ENCODE measurements around the gene LDLRAP1. TPM values are rescaled to one million over a fixed set of nuclear protein-coding genes. Genes with fewer than 3 reads are reported as not detected.

Gene LDLRAP1
- total and polyA plus RNA-seq, 2 experiments from 2014 or later: 9.6 to 22.7 TPM

DNA sequence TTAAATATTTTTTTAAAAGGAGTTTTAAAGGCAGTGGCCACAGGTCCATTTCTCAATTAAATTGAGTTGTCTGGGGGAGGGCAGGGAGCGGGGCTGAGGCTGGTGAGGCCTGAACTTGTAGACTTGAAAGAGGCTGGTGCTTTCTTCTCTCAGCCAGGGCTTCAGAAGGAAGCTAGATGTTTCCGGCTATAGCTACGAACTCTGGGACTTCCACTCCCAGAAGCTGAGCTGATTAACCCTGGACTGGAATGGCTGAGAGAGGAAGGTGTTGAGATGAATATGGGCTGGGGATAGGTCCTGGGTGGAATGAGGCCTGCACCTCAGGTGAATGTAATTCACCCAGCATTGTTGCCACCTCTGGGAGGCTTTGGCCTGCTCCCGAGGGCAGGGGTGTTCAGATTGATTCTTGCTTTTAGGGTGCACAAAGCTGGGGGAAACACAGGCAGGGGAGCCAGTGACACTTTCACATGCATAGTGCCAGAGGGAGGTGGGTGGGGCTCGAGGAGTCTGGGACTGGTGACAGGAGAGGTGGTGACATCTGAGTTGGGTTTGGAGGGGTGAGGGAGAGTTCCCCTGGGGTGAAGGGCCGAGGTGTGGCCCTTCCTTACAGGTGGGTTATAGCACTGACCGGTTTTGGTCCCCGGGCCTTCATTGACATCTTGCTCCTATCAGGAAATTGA is 18.2 kb downstream of the LDLRAP1 start:
- Mint-ChIP-seq H3K27ac (no peak overlapping the region), H3K4me1 (peaks cover 15% of the 10 kb centered on the region)

More for the DNA sequence above, 18.2 kb downstream of the LDLRAP1 start:
- peaks cover 7% of the 10 kb centered on the region; the same call in 1 of the 2 replicates for H3K4me1 ChIP-seq (ENCODE audit: insufficient read depth)
- no peaks in the 10 kb centered on the region for H3K36me3 Mint-ChIP-seq (ENCODE audit: low read depth)
- H3K27ac ChIP-seq (ENCODE audit: low read depth): no peak overlapping the region
- H3K27me3 Mint-ChIP-seq (ENCODE audit: insufficient read depth, low read depth, poor library complexity): peaks cover 7% of the 10 kb centered on the region
- no peaks in the 10 kb centered on the region for H3K9me2 ChIP-seq (ENCODE audit: insufficient read depth)
- no peaks in the 10 kb centered on the region for H3K79me2 ChIP-seq (replicated peaks; ENCODE audit: insufficient read depth)
- no peak overlapping the region for H3K4me3 Mint-ChIP-seq
- no peaks in the 10 kb centered on the region for H3K27me3 ChIP-seq (ENCODE audit: insufficient read depth)
- no peaks in the 10 kb centered on the region for H4K20me1 ChIP-seq (replicated peaks; ENCODE audit: insufficient read depth)
- no peak overlapping the region for H3K4me3 ChIP-seq
- DNase-seq (ENCODE audit: low spot score): no peak
- no peak overlapping the region for H3K4me2 ChIP-seq
- H3K9me3 Mint-ChIP-seq: no peaks in the 10 kb centered on the region
- H2AFZ ChIP-seq: no peak overlapping the region
- TF ChIP-seq EZH2 (IDR thresholded peaks at IDR 0.05; ENCODE audit: low read depth, unreplicated experiment) (no peak), STAT1 (IDR thresholded peaks at IDR 0.05; ENCODE audit: unreplicated experiment) (no peak), JUNB (IDR thresholded peaks at IDR 0.05; ENCODE audit: unreplicated experiment) (no peak), EZH2phosphoT487 (IDR thresholded peaks at IDR 0.05; ENCODE audit: unreplicated experiment) (no peak), ZNF331 (CRISPR knock-in tag; IDR thresholded peaks at IDR 0.05; ENCODE audit: low read depth) (no peak), POLR2AphosphoS5 (IDR thresholded peaks at IDR 0.05; ENCODE audit: low read depth) (no peak), REST (IDR thresholded peaks at IDR 0.05; ENCODE audit: unreplicated experiment) (no peak), ZNF114 (CRISPR knock-in tag; IDR thresholded peaks at IDR 0.05) (no peak), ETS1 (IDR thresholded peaks at IDR 0.05) (no peak), CREB1 (CRISPR knock-in tag; IDR thresholded peaks at IDR 0.05; ENCODE audit: low read depth) (no peak)
- TF ChIP-seq, protein P1, sequence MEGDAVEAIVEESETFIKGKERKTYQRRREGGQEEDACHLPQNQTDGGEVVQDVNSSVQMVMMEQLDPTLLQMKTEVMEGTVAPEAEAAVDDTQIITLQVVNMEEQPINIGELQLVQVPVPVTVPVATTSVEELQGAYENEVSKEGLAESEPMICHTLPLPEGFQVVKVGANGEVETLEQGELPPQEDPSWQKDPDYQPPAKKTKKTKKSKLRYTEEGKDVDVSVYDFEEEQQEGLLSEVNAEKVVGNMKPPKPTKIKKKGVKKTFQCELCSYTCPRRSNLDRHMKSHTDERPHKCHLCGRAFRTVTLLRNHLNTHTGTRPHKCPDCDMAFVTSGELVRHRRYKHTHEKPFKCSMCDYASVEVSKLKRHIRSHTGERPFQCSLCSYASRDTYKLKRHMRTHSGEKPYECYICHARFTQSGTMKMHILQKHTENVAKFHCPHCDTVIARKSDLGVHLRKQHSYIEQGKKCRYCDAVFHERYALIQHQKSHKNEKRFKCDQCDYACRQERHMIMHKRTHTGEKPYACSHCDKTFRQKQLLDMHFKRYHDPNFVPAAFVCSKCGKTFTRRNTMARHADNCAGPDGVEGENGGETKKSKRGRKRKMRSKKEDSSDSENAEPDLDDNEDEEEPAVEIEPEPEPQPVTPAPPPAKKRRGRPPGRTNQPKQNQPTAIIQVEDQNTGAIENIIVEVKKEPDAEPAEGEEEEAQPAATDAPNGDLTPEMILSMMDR (conservative IDR thresholded peaks at IDR 0.05; ENCODE audit: low read depth in 2 of 2): no peak
- TF ChIP-seq, protein P2, sequence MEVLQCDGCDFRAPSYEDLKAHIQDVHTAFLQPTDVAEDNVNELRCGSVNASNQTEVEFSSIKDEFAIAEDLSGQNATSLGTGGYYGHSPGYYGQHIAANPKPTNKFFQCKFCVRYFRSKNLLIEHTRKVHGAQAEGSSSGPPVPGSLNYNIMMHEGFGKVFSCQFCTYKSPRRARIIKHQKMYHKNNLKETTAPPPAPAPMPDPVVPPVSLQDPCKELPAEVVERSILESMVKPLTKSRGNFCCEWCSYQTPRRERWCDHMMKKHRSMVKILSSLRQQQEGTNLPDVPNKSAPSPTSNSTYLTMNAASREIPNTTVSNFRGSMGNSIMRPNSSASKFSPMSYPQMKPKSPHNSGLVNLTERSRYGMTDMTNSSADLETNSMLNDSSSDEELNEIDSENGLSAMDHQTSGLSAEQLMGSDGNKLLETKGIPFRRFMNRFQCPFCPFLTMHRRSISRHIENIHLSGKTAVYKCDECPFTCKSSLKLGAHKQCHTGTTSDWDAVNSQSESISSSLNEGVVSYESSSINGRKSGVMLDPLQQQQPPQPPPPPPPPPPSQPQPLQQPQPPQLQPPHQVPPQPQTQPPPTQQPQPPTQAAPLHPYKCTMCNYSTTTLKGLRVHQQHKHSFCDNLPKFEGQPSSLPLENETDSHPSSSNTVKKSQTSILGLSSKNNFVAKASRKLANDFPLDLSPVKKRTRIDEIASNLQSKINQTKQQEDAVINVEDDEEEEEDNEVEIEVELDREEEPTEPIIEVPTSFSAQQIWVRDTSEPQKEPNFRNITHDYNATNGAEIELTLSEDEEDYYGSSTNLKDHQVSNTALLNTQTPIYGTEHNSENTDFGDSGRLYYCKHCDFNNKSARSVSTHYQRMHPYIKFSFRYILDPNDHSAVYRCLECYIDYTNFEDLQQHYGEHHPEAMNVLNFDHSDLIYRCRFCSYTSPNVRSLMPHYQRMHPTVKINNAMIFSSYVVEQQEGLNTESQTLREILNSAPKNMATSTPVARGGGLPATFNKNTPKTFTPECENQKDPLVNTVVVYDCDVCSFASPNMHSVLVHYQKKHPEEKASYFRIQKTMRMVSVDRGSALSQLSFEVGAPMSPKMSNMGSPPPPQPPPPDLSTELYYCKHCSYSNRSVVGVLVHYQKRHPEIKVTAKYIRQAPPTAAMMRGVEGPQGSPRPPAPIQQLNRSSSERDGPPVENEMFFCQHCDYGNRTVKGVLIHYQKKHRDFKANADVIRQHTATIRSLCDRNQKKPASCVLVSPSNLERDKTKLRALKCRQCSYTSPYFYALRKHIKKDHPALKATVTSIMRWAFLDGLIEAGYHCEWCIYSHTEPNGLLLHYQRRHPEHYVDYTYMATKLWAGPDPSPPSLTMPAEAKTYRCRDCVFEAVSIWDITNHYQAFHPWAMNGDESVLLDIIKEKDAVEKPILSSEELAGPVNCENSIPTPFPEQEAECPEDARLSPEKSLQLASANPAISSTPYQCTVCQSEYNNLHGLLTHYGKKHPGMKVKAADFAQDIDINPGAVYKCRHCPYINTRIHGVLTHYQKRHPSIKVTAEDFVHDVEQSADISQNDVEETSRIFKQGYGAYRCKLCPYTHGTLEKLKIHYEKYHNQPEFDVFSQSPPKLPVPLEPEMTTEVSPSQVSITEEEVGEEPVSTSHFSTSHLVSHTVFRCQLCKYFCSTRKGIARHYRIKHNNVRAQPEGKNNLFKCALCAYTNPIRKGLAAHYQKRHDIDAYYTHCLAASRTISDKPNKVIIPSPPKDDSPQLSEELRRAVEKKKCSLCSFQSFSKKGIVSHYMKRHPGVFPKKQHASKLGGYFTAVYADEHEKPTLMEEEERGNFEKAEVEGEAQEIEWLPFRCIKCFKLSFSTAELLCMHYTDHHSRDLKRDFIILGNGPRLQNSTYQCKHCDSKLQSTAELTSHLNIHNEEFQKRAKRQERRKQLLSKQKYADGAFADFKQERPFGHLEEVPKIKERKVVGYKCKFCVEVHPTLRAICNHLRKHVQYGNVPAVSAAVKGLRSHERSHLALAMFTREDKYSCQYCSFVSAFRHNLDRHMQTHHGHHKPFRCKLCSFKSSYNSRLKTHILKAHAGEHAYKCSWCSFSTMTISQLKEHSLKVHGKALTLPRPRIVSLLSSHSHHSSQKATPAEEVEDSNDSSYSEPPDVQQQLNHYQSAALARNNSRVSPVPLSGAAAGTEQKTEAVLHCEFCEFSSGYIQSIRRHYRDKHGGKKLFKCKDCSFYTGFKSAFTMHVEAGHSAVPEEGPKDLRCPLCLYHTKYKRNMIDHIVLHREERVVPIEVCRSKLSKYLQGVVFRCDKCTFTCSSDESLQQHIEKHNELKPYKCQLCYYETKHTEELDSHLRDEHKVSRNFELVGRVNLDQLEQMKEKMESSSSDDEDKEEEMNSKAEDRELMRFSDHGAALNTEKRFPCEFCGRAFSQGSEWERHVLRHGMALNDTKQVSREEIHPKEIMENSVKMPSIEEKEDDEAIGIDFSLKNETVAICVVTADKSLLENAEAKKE (CRISPR knock-in tag; IDR thresholded peaks at IDR 0.05): no peak
- H3F3A ChIP-seq (replicated peaks; ENCODE audit: low read depth): no peaks in the 10 kb centered on the region
- H3K36me3 ChIP-seq (ENCODE audit: insufficient read depth): no peaks in the 10 kb centered on the region
- ATAC-seq: no peak

Data from GM23338 (cell line).